Natural killer cell treated with Interleukin-12 subunit alpha and Interleukin-12 subunit beta and Interleukin-15 and Interleukin-18, amount 100 ng/mL, for 72 hours (primary cell): ENCODE results near the gene TANK. TPM values are rescaled to one million over a fixed set of nuclear protein-coding genes. Genes with fewer than 3 reads are reported as not detected.
"Not testable (repeated sequence)": the region's sequence is repeated elsewhere in the genome, so short reads cannot be mapped to it uniquely, and the experiment has no call there.

Experiments used
- ATAC-seq, 2 donors: fragments of 150-1000 bp; cut with Tn5 transposase in 1 of 2; sonication (Bioruptor Pico), chemical (Tn5 transposase) in 1 of 2; 2 replicates each; pipeline ENCODE4 v1.10.0; 2021
- DNase-seq: peaks from one replicate; pipeline ENCODE4 v3.0.0; 2022; ENCODE audit warnings: low spot score
- H3K27ac Mint-ChIP-seq, 2 donors: 1 replicate in 1 of 2; 2 replicates in 1 of 2; pipeline ENCODE4 v1.8.0; 2022; ENCODE audit warnings: mixed read lengths in 2 of 2, mild to moderate bottlenecking in 1 of 2, moderate library complexity in 1 of 2
- H3K27me3 Mint-ChIP-seq, 2 donors: 1 replicate in 1 of 2; 2 replicates in 1 of 2; pipeline ENCODE4 v1.8.0; 2022; ENCODE audit warnings: mixed read lengths in 2 of 2
- H3K36me3 Mint-ChIP-seq: one replicate; pipeline ENCODE4 v1.8.0; 2022; ENCODE audit warnings: mixed read lengths
- H3K4me1 Mint-ChIP-seq, 2 donors: 1 replicate in 1 of 2; 2 replicates in 1 of 2; pipeline ENCODE4 v1.8.0; 2022; ENCODE audit warnings: low read depth in 2 of 2, mixed read lengths in 2 of 2, mild to moderate bottlenecking in 1 of 2
- H3K4me3 Mint-ChIP-seq: one replicate; pipeline ENCODE4 v1.8.0; 2022; ENCODE audit warnings: mixed read lengths
- H3K9me3 Mint-ChIP-seq: 2 replicates; pipeline ENCODE4 v1.8.0; 2022; ENCODE audit warnings: mixed read lengths
- total RNA-seq, 2 donors: library from RNA; stranded (reverse); gene quantifications; one replicate each; pipeline ENCODE4 v1.2.3, GENCODE V29; 2022

The TANK gene
- total RNA-seq, 2 donors from 2014 or later: 346 to 459 TPM

- H3K27me3 Mint-ChIP-seq: no peaks in the 10 kb centered on the region
- DNase-seq (no peak), ATAC-seq (no peak)
- H3K4me1 Mint-ChIP-seq: peaks cover 66 to 90% of the 10 kb centered on the region in 2 donors
- H3K27ac Mint-ChIP-seq: peak overlapping the region; percentile 98 to 99
- H3K4me3 Mint-ChIP-seq: peak overlapping the region; percentile 95
- peaks cover 78% of the 10 kb centered on the region for H3K36me3 Mint-ChIP-seq
- H3K9me3 Mint-ChIP-seq: no peaks in the 10 kb centered on the region
These were observed 5.0 kb downstream of the TANK start for GRCh38 chr2:161165266-161165665.

GRCh38 chr2:161165811-161166210 is 5.6 kb downstream of the TANK start:
- no peak for ATAC-seq
- H3K4me3 Mint-ChIP-seq: peak overlapping the region; percentile 95

GRCh38 chr2:161166538-161167409 is 6.5 kb downstream of the TANK start:
- Mint-ChIP-seq H3K4me3 (peak overlapping the region; percentile 95), H3K36me3 (peaks cover 72% of the 10 kb centered on the region), H3K4me1 (peaks cover 73 to 94% of the 10 kb centered on the region in 2 donors), H3K27ac (peak overlapping the region; percentile 98 to 99), H3K27me3 (no peaks in the 10 kb centered on the region), H3K9me3 (no peaks in the 10 kb centered on the region)
- ATAC-seq (peak; percentile 91 to 93), DNase-seq (peak; percentile 91)

More at GRCh38 chr2:161165811-161166210, 5.6 kb downstream of the TANK start:
- peak overlapping the region; percentile 98 to 99 for H3K27ac Mint-ChIP-seq
- no peak for DNase-seq
- no peaks in the 10 kb centered on the region for H3K9me3 Mint-ChIP-seq
- H3K4me1 Mint-ChIP-seq: peaks cover 70 to 92% of the 10 kb centered on the region in 2 donors
- H3K27me3 Mint-ChIP-seq: no peaks in the 10 kb centered on the region
- H3K36me3 Mint-ChIP-seq: peaks cover 75% of the 10 kb centered on the region

GRCh38 chr2:161169335-161169734 is 9.1 kb downstream of the TANK start:
- H3K4me3 Mint-ChIP-seq: peak overlapping the region; percentile 95
- DNase-seq (no peak), ATAC-seq (no peak)
- peaks cover 66% of the 10 kb centered on the region for H3K36me3 Mint-ChIP-seq
- H3K27me3 Mint-ChIP-seq: no peaks in the 10 kb centered on the region
- peak overlapping the region; percentile 98 to 99 for H3K27ac Mint-ChIP-seq
- peaks cover 73 to 96% of the 10 kb centered on the region in 2 donors for H3K4me1 Mint-ChIP-seq
- peaks cover 10% of the 10 kb centered on the region for H3K9me3 Mint-ChIP-seq

GRCh38 chr2:161170377-161170776 is 10.1 kb downstream of the TANK start:
- peak overlapping the region; percentile 98 to 99 for H3K27ac Mint-ChIP-seq
- no peaks in the 10 kb centered on the region for H3K27me3 Mint-ChIP-seq
- DNase-seq (no peak), ATAC-seq (no peak)
- peak overlapping the region; percentile 95 for H3K4me3 Mint-ChIP-seq
- peaks cover 10% of the 10 kb centered on the region for H3K9me3 Mint-ChIP-seq
- H3K4me1 Mint-ChIP-seq: peaks cover 76 to 96% of the 10 kb centered on the region in 2 donors
- peaks cover 71% of the 10 kb centered on the region for H3K36me3 Mint-ChIP-seq

GRCh38 chr2:161170958-161171932 is 11.0 kb downstream of the TANK start:
- Mint-ChIP-seq H3K4me3 (peak overlapping the region; percentile 95), H3K27ac (peak overlapping the region; percentile 98 to 99), H3K27me3 (no peaks in the 10 kb centered on the region), H3K36me3 (peaks cover 71% of the 10 kb centered on the region), H3K4me1 (peaks cover 74 to 96% of the 10 kb centered on the region in 2 donors), H3K9me3 (peaks cover 10% of the 10 kb centered on the region)
- ATAC-seq (peak in 1 of 2 donors; percentile 39), DNase-seq (no peak)

GRCh38 chr2:161172901-161173540 is 12.8 kb downstream of the TANK start:
- peaks cover 10% of the 10 kb centered on the region for H3K9me3 Mint-ChIP-seq
- H3K4me3 Mint-ChIP-seq: peak overlapping the region; percentile 88
- H3K27ac Mint-ChIP-seq: peak overlapping the region; percentile 98 to 99
- H3K27me3 Mint-ChIP-seq: no peaks in the 10 kb centered on the region
- H3K4me1 Mint-ChIP-seq: peaks cover 75 to 96% of the 10 kb centered on the region in 2 donors
- ATAC-seq (peak; percentile 67 to 87), DNase-seq (no peak)
- peaks cover 72% of the 10 kb centered on the region for H3K36me3 Mint-ChIP-seq

GRCh38 chr2:161173541-161174194 is 13.4 kb downstream of the TANK start:
- Mint-ChIP-seq H3K27ac (peak overlapping the region; percentile 98 to 99), H3K4me3 (peak overlapping the region; percentile 88)
- no peak for ATAC-seq

GRCh38 chr2:161177969-161178368 is 17.7 kb downstream of the TANK start:
- no peak for ATAC-seq
- peak overlapping the region; percentile 41 for H3K4me3 Mint-ChIP-seq
- peaks cover 73% of the 10 kb centered on the region for H3K36me3 Mint-ChIP-seq

More at GRCh38 chr2:161173541-161174194, 13.4 kb downstream of the TANK start:
- Mint-ChIP-seq H3K9me3 (peaks cover 10% of the 10 kb centered on the region), H3K4me1 (peaks cover 75 to 96% of the 10 kb centered on the region in 2 donors), H3K36me3 (peaks cover 75% of the 10 kb centered on the region), H3K27me3 (no peaks in the 10 kb centered on the region)
- no peak for DNase-seq

GRCh38 chr2:161178756-161179155 is 18.5 kb downstream of the TANK start:
- Mint-ChIP-seq H3K27me3 (no peaks in the 10 kb centered on the region), H3K27ac (peak overlapping the region; percentile 57 to 66), H3K4me3 (no peak overlapping the region), H3K9me3 (no peaks in the 10 kb centered on the region), H3K4me1 (peaks cover 54 to 70% of the 10 kb centered on the region in 2 donors), H3K36me3 (peaks cover 71% of the 10 kb centered on the region)
- ATAC-seq (no peak), DNase-seq (no peak)

More at GRCh38 chr2:161177969-161178368, 17.7 kb downstream of the TANK start:
- peak overlapping the region; percentile 66 to 98 for H3K27ac Mint-ChIP-seq
- DNase-seq: no peak
- H3K9me3 Mint-ChIP-seq: peaks cover 4% of the 10 kb centered on the region
- peaks cover 60 to 73% of the 10 kb centered on the region in 2 donors for H3K4me1 Mint-ChIP-seq
- H3K27me3 Mint-ChIP-seq: no peaks in the 10 kb centered on the region

GRCh38 chr2:161190050-161190449 is 29.8 kb downstream of the TANK start:
- H3K27ac Mint-ChIP-seq: peak overlapping the region; percentile 32 to 73
- H3K4me1 Mint-ChIP-seq: peaks cover 73 to 90% of the 10 kb centered on the region in 2 donors

GRCh38 chr2:161195602-161196001 is 35.4 kb downstream of the TANK start:
- peaks cover 61% of the 10 kb centered on the region for H3K36me3 Mint-ChIP-seq
- H3K27ac Mint-ChIP-seq: peak overlapping the region in 1 of 2 donors; percentile 70
- H3K4me1 Mint-ChIP-seq: peaks cover 64 to 90% of the 10 kb centered on the region in 2 donors
- not testable (repeated sequence) for ATAC-seq, H3K9me3 Mint-ChIP-seq, H3K4me3 Mint-ChIP-seq, DNase-seq, H3K27me3 Mint-ChIP-seq

More at GRCh38 chr2:161190050-161190449, 29.8 kb downstream of the TANK start:
- H3K27me3 Mint-ChIP-seq: no peaks in the 10 kb centered on the region
- ATAC-seq (peak in 1 of 2 donors; percentile 13), DNase-seq (no peak)
- peaks cover 65% of the 10 kb centered on the region for H3K36me3 Mint-ChIP-seq
- no peaks in the 10 kb centered on the region for H3K9me3 Mint-ChIP-seq
- peak overlapping the region; percentile 9 for H3K4me3 Mint-ChIP-seq
